ENCODE results near the gene CCDC179. TPM values are rescaled to one million over a fixed set of nuclear protein-coding genes. Genes with fewer than 3 reads are reported as not detected.

CCDC179 gene
- polyA plus RNA-seq, 2 of the 4 experiments (the other 2 are of a cell fraction): not detected

- DNase-seq (ENCODE audit: low read depth in 1 of 2, low spot score in 1 of 2) (no peak), ATAC-seq (no peak), FAIRE-seq (no peak)
- CTCF ChIA-PET: interaction anchor here (1.6 to 1.9 kb wide), 2 partner anchors 27 to 41 kb away, joined by 6 to 14 read pairs; no protein-coding TSS in a partner anchor
- Histone ChIP-seq H3K9me3 (no peaks in the 10 kb centered on the region), H3K4me3 (peak overlapping the region; percentile 80), H3K4me1 (peaks cover 6% of the 10 kb centered on the region; the same call in 1 of the 3 replicates), H3K4me2 (peak overlapping the region; percentile 69), H3K27ac (no peak overlapping the region)
- TF ChIP-seq ATOH8 (CRISPR knock-in tag; IDR thresholded peaks at IDR 0.05; ENCODE audit: low read depth): no peak
- WGBS (ENCODE audit: missing lambda C conversion rate): 75% methylated on average over 6 of the region's 6 CpGs
- POLR2A ChIA-PET: no interaction called here
Measured at GRCh38 chr11:22828373-22828772, 31.9 kb downstream of the CCDC179 start.

- Histone ChIP-seq H3K27ac (no peak overlapping the region), H3K4me1 (no peaks in the 10 kb centered on the region), H3K4me3 (no peak overlapping the region), H3K9me3 (no peaks in the 10 kb centered on the region), H3K4me2 (no peak overlapping the region)
- no peak for FAIRE-seq
- no peak for DNase-seq (ENCODE audit: low read depth in 1 of 2, low spot score in 1 of 2)
- WGBS (ENCODE audit: missing lambda C conversion rate): 71% methylated on average over 2 of the region's 2 CpGs
- POLR2A ChIA-PET: no interaction called here
- TF ChIP-seq CTCF (IDR thresholded peaks at IDR 0.05): no peak
- no peak for TF ChIP-seq POLR2AphosphoS2 (conservative IDR thresholded peaks at IDR 0.05; ENCODE audit: low read length)
- no peak for TF ChIP-seq TP53 (CRISPR knock-in tag; IDR thresholded peaks at IDR 0.05)
- no peak for TF ChIP-seq FOSL2 (IDR thresholded peaks at IDR 0.05)
- no peak for TF ChIP-seq FOSL2 (CRISPR knock-in tag; IDR thresholded peaks at IDR 0.05)
- TF ChIP-seq, protein P1, sequence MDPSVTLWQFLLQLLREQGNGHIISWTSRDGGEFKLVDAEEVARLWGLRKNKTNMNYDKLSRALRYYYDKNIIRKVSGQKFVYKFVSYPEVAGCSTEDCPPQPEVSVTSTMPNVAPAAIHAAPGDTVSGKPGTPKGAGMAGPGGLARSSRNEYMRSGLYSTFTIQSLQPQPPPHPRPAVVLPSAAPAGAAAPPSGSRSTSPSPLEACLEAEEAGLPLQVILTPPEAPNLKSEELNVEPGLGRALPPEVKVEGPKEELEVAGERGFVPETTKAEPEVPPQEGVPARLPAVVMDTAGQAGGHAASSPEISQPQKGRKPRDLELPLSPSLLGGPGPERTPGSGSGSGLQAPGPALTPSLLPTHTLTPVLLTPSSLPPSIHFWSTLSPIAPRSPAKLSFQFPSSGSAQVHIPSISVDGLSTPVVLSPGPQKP (IDR thresholded peaks at IDR 0.05; ENCODE audit: low read depth, low read length): no peak
- TF ChIP-seq ZSCAN20 (CRISPR knock-in tag; IDR thresholded peaks at IDR 0.05): no peak
- no peak for TF ChIP-seq SMC3 (IDR thresholded peaks at IDR 0.05)
- TF ChIP-seq POLR2A (IDR thresholded peaks at IDR 0.05; ENCODE audit: low read length): no peak
- no peak for TF ChIP-seq MYC (IDR thresholded peaks at IDR 0.05; ENCODE audit: borderline replicate concordance, low read length)
- TF ChIP-seq HOXB13 (CRISPR knock-in tag; IDR thresholded peaks at IDR 0.05; ENCODE audit: low read depth): no peak
- no peak for TF ChIP-seq FOXS1 (CRISPR knock-in tag; IDR thresholded peaks at IDR 0.05)
- no peak for TF ChIP-seq NR3C1 (IDR thresholded peaks at IDR 0.05)
- TF ChIP-seq HEYL (CRISPR knock-in tag; IDR thresholded peaks at IDR 0.05): no peak
- no peak for TF ChIP-seq RARB (CRISPR knock-in tag; IDR thresholded peaks at IDR 0.05)
- TF ChIP-seq GATA3 (IDR thresholded peaks at IDR 0.05; ENCODE audit: borderline replicate concordance): no peak
- no peak for TF ChIP-seq FOSB (CRISPR knock-in tag; IDR thresholded peaks at IDR 0.05)
- TF ChIP-seq JUNB (IDR thresholded peaks at IDR 0.05): no peak
- TF ChIP-seq CBX8 (IDR thresholded peaks at IDR 0.05): no peak
- no peak for TF ChIP-seq HMGXB4 (CRISPR knock-in tag; IDR thresholded peaks at IDR 0.05; ENCODE audit: borderline replicate concordance)
- TF ChIP-seq HOXA7 (CRISPR knock-in tag; IDR thresholded peaks at IDR 0.05): no peak
- no peak for ATAC-seq
- CTCF ChIA-PET: no interaction called here
Measured at GRCh38 chr11:22822203-22822602, 38.1 kb downstream of the CCDC179 start.

All from A549 (cell line).